CD4-positive, alpha-beta memory T cell (primary cell): ENCODE measurements around the gene RGS7. TPM values are rescaled to one million over a fixed set of nuclear protein-coding genes. Genes with fewer than 3 reads are reported as not detected.

Experiments used
- CTCF ChIA-PET: fragments of 350-600 bp; sonication (Branson Sonifier 250); formaldehyde crosslinking; loops from one replicate; lab custom pipeline; 2021; ENCODE audit warnings: inconsistent platforms; ENCODE audit not compliant: partially characterized antibody; lab: Charles Lee
- POLR2A ChIA-PET: fragments of 350-600 bp; sonication (Branson Sonifier 250); formaldehyde crosslinking; loops from one replicate; lab custom pipeline; 2021; ENCODE audit not compliant: partially characterized antibody; lab: Charles Lee
- DNase-seq, 5 donors: peaks; one replicate each; pipeline versions ENCODE4 v3.0.0 to v3.0.0-alpha.2; 2020 to 2022; ENCODE audit warnings: mixed read lengths in 1 of 5
- H3K27ac ChIP-seq: one replicate; pipeline ENCODE4 v1.7.0; 2013; ENCODE audit warnings: low read depth, low read length
- H3K27me3 ChIP-seq: 2 replicates; pipeline ENCODE4 v1.7.0; 2013; ENCODE audit warnings: mild to moderate bottlenecking, low read length, moderate library complexity; ENCODE audit not compliant: insufficient read depth
- H3K36me3 ChIP-seq: 2 replicates; pipeline ENCODE4 v1.7.0; 2013; ENCODE audit warnings: mild to moderate bottlenecking, low read length, moderate library complexity; ENCODE audit not compliant: insufficient read depth
- H3K4me1 ChIP-seq: 2 replicates; pipeline ENCODE4 v1.7.0; 2013; ENCODE audit warnings: mild to moderate bottlenecking, low read length, moderate library complexity; ENCODE audit not compliant: insufficient read depth
- H3K4me3 ChIP-seq, 2 donors: one replicate each; pipeline ENCODE4 v1.7.0; 2013; ENCODE audit warnings: low read length in 2 of 2, mild to moderate bottlenecking in 1 of 2
- H3K9me3 ChIP-seq, 2 donors: one replicate each; pipeline ENCODE4 v1.7.0; 2013; ENCODE audit warnings: low read length in 2 of 2, control low read depth in 1 of 2; ENCODE audit not compliant: control insufficient read depth in 1 of 2
- H3K27ac Mint-ChIP-seq, 7 donors: one replicate each; pipeline ENCODE4 v1.8.0; 2020 to 2021; ENCODE audit warnings: mixed read lengths in 7 of 7, mild to moderate bottlenecking in 6 of 7, inconsistent platforms in 3 of 7, moderate library complexity in 3 of 7
- H3K27me3 Mint-ChIP-seq, 2 donors: one replicate each; pipeline ENCODE4 v1.8.0; 2020 to 2021; ENCODE audit warnings: mixed read lengths in 2 of 2
- H3K36me3 Mint-ChIP-seq, 2 donors: one replicate each; pipeline ENCODE4 v1.8.0; 2020 to 2021; ENCODE audit warnings: mixed read lengths in 2 of 2, inconsistent platforms in 1 of 2, mild to moderate bottlenecking in 1 of 2
- H3K4me1 Mint-ChIP-seq, 4 donors: one replicate each; pipeline ENCODE4 v1.8.0; 2020 to 2021; ENCODE audit warnings: mixed read lengths in 4 of 4, mild to moderate bottlenecking in 1 of 4
- H3K4me3 Mint-ChIP-seq, 8 donors: one replicate each; pipeline ENCODE4 v1.8.0; 2020 to 2021; ENCODE audit warnings: mixed read lengths in 8 of 8, mild to moderate bottlenecking in 7 of 8, moderate library complexity in 6 of 8, inconsistent platforms in 3 of 8
- H3K9me3 Mint-ChIP-seq, 8 donors: one replicate each; pipeline ENCODE4 v1.8.0; 2020 to 2021; ENCODE audit warnings: mixed read lengths in 8 of 8, mild to moderate bottlenecking in 5 of 8, inconsistent platforms in 3 of 8, moderate library complexity in 1 of 8
- intact Hi-C: fragments of 100-400 bp; cut with micrococcal nuclease; formaldehyde crosslinking; loops from one replicate; pipeline ENCODE4 v1.15.1; 2023
- polyA plus RNA-seq, 2 donors: library from polyadenylated mRNA; unstranded; fragments of 300-500 nt; fragmentation: Illumina TruSeq; gene quantifications; one replicate each; pipeline ENCODE4 v1.2.3, GENCODE V29; 2021
- total RNA-seq, 2 experiments: library from RNA; stranded (reverse); gene quantifications; one replicate each; pipeline ENCODE4 v1.2.3, GENCODE V29; 2021

The RGS7 gene
- total and polyA plus RNA-seq, 4 experiments from 2014 or later, result not detected

DNA sequence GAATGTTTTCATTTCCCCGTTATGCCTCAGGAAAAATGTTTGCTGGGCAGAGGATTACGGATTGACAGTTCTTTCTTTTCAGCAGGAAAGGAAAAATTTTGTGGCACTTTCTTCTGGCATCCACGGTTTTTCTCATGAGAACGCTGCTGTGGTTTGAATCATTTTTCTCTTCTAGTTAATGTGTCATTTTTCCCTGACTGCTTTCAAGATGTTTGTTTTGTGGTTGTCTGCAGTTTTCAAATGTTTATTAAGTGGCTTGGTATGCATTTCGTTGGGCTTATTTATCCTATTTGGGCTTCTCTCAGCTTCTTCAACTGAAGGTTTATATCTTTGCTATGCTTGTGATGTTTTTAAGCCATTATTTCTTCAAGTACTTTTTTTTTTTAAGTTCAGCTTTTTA is 359.0 kb downstream of the RGS7 start:
- no peaks in the 10 kb centered on the region for H3K27me3 Mint-ChIP-seq
- POLR2A ChIA-PET, result no interaction called here

DNA sequence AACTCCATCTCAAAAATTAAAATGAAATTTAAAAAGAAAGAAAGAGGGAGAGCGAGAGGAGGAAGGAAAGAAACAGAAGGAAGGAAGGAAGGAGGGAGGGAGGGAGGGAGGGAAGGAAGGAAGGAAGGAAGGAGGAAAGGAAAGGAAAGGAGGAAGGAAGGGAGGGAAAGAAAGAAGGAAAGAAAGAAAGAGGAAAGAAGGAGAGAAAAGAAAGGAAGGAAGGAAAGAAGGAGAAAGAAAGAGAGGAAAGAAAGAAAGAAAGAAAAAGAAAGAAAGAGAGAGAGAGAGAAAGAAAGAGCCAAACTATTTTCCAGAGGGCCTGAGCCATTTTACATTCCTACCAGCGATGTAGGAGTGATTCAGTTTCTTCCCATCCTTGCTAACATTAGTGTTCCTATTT is 364.0 kb downstream of the RGS7 start:
- H3K4me1 ChIP-seq, result no peaks in the 10 kb centered on the region
- DNase-seq, result no peak
- peaks cover 0 to 8% (median 4%) of the 10 kb centered on the region in 8 donors for H3K9me3 Mint-ChIP-seq
- H3K27me3 Mint-ChIP-seq, result no peaks in the 10 kb centered on the region
- H3K27ac Mint-ChIP-seq, result no peak overlapping the region
- no peak overlapping the region for H3K4me3 ChIP-seq
- no peaks in the 10 kb centered on the region for H3K4me1 Mint-ChIP-seq
- H3K36me3 ChIP-seq, result no peaks in the 10 kb centered on the region
- H3K27ac ChIP-seq, result no peak overlapping the region
- ChIA-PET CTCF (no interaction called here), POLR2A (no interaction called here)
- H3K9me3 ChIP-seq, result no peaks in the 10 kb centered on the region
- no peaks in the 10 kb centered on the region for H3K36me3 Mint-ChIP-seq
- H3K27me3 ChIP-seq, result no peaks in the 10 kb centered on the region
- H3K4me3 Mint-ChIP-seq, result no peak overlapping the region
- intact Hi-C loops, result no loop called here

More for the DNA sequence above, 359.0 kb downstream of the RGS7 start:
- DNase-seq, result no peak
- H3K27ac Mint-ChIP-seq, result no peak overlapping the region
- Histone ChIP-seq H3K27me3 (no peaks in the 10 kb centered on the region), H3K36me3 (no peaks in the 10 kb centered on the region), H3K9me3 (no peaks in the 10 kb centered on the region), H3K4me3 (no peak overlapping the region), H3K27ac (no peak overlapping the region), H3K4me1 (no peaks in the 10 kb centered on the region)
- CTCF ChIA-PET, result no interaction called here
- H3K36me3 Mint-ChIP-seq, result no peaks in the 10 kb centered on the region
- H3K4me1 Mint-ChIP-seq, result no peaks in the 10 kb centered on the region
- H3K9me3 Mint-ChIP-seq, result peaks cover 0 to 12% (median 5%) of the 10 kb centered on the region in 8 donors
- H3K4me3 Mint-ChIP-seq, result no peak overlapping the region
- intact Hi-C loops, result no loop called here

DNA sequence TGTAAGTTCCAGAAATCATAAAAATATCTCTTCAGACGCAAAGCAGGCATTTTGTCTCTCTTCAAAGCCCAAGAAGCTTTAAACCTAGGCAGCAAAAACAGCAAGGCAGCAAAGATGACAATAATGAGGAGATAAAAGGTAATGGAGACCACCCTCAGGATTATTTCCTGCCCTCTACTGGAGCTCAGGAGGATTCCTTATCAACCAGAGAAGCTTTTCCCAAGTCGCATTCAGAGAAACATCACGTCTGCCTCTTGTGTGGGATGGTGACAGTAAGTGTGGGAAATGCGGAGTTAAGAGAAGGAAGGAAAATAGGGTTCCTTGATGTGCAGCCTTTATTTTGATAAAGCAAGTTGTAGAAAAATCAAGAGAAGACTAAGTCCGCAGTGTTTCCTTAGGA is 365.8 kb downstream of the RGS7 start:
- no peak overlapping the region for H3K4me3 Mint-ChIP-seq
- Histone ChIP-seq H3K27ac (no peak overlapping the region), H3K4me1 (no peaks in the 10 kb centered on the region), H3K9me3 (no peaks in the 10 kb centered on the region), H3K4me3 (no peak overlapping the region), H3K36me3 (no peaks in the 10 kb centered on the region), H3K27me3 (no peaks in the 10 kb centered on the region)
- H3K27ac Mint-ChIP-seq, result no peak overlapping the region
- intact Hi-C loops, result no loop called here
- H3K36me3 Mint-ChIP-seq, result no peaks in the 10 kb centered on the region
- H3K4me1 Mint-ChIP-seq, result no peaks in the 10 kb centered on the region
- H3K9me3 Mint-ChIP-seq, result peaks cover 0 to 8% (median 4%) of the 10 kb centered on the region in 8 donors
- DNase-seq, result no peak
- CTCF ChIA-PET, result no interaction called here
- no peaks in the 10 kb centered on the region for H3K27me3 Mint-ChIP-seq
- POLR2A ChIA-PET, result no interaction called here

DNA sequence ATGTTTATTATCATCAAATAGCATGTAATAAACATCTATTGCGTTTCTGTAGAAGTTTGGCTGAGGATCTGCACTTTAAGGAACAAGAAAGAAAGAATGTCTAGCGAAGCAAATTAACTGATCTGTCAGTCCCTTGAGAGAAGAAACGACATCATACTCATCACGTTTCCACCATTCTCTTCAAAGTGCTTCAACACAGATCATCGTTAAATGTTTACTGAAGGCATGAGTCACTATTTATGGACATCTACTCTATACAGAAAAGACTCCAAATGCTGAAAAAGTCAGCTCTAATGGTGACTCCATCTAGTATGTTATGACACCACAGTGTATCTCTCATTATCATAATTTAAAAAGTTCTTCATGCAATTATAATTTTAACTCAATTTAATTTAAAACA is 369.1 kb downstream of the RGS7 start:
- no peak overlapping the region for H3K27ac Mint-ChIP-seq
- no peaks in the 10 kb centered on the region for H3K4me1 ChIP-seq
- no peak for DNase-seq
- H3K36me3 ChIP-seq, result no peaks in the 10 kb centered on the region
- no peaks in the 10 kb centered on the region for H3K27me3 ChIP-seq
- intact Hi-C loops, result no loop called here
- no peak overlapping the region for H3K27ac ChIP-seq
- no peak overlapping the region for H3K4me3 ChIP-seq
- H3K4me1 Mint-ChIP-seq, result no peaks in the 10 kb centered on the region
- no peak overlapping the region for H3K4me3 Mint-ChIP-seq
- CTCF ChIA-PET, result no interaction called here
- H3K36me3 Mint-ChIP-seq, result no peaks in the 10 kb centered on the region
- no peaks in the 10 kb centered on the region for H3K9me3 ChIP-seq
- no peaks in the 10 kb centered on the region for H3K27me3 Mint-ChIP-seq
- POLR2A ChIA-PET, result no interaction called here
- H3K9me3 Mint-ChIP-seq, result peaks cover 0 to 11% (median 5%) of the 10 kb centered on the region in 8 donors

DNA sequence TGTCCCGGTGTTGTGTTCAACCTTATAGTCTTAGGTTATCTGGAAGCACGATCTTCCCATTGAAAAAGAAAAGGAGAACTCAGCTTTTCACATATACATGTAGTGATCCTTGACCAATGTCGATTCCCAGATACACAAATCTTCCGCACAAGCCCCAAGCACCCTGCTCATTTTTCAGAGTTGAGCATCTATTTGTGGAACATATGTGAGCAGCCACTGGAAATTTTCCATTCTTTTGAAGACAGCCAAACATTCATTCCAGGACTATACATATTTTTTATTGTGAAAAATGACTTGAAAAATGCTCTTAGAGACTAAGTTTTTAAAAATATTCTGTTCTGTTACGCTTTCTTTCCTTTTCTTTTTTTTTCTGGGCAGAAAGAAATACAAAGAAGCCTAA is 371.9 kb downstream of the RGS7 start:
- Mint-ChIP-seq H3K27me3 (no peaks in the 10 kb centered on the region), H3K36me3 (no peaks in the 10 kb centered on the region), H3K4me3 (no peak overlapping the region), H3K4me1 (no peaks in the 10 kb centered on the region), H3K27ac (no peak overlapping the region), H3K9me3 (peaks cover 0 to 6% (median 3%) of the 10 kb centered on the region in 8 donors)
- no peak overlapping the region for H3K4me3 ChIP-seq
- no peaks in the 10 kb centered on the region for H3K9me3 ChIP-seq
- no peaks in the 10 kb centered on the region for H3K27me3 ChIP-seq
- H3K4me1 ChIP-seq, result no peaks in the 10 kb centered on the region
- ChIA-PET POLR2A (no interaction called here), CTCF (no interaction called here)
- intact Hi-C loops, result no loop called here
- H3K36me3 ChIP-seq, result no peaks in the 10 kb centered on the region
- no peak for DNase-seq
- H3K27ac ChIP-seq, result no peak overlapping the region

DNA sequence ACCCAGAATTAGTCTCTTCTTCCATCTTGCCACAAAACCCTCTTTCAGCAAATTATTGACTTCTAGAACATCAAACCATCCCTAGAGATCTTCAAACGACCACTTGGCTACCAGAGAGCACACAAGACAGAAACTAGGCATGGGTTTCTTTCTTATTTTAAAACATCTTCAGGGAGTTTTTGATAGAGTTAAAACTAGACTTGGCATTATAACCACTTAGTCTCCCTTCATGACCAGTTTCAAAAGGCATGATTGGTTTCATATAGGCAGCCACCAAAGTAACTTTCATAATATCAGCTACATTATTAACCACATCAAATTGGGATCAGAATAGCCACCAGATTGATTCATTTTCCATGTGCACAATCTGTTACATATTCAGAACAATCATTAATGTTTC is 376.7 kb downstream of the RGS7 start:
- ChIA-PET CTCF (no interaction called here), POLR2A (no interaction called here)
- intact Hi-C loops, result no loop called here
- Mint-ChIP-seq H3K36me3 (no peaks in the 10 kb centered on the region), H3K27me3 (no peaks in the 10 kb centered on the region), H3K4me1 (no peaks in the 10 kb centered on the region), H3K27ac (no peak overlapping the region), H3K9me3 (peaks cover 0 to 4% (median 1%) of the 10 kb centered on the region in 8 donors), H3K4me3 (no peak overlapping the region)
- no peak overlapping the region for H3K4me3 ChIP-seq
- H3K9me3 ChIP-seq, result no peaks in the 10 kb centered on the region
- H3K27me3 ChIP-seq, result no peaks in the 10 kb centered on the region
- no peaks in the 10 kb centered on the region for H3K36me3 ChIP-seq
- no peak for DNase-seq
- no peaks in the 10 kb centered on the region for H3K4me1 ChIP-seq
- H3K27ac ChIP-seq, result no peak overlapping the region

DNA sequence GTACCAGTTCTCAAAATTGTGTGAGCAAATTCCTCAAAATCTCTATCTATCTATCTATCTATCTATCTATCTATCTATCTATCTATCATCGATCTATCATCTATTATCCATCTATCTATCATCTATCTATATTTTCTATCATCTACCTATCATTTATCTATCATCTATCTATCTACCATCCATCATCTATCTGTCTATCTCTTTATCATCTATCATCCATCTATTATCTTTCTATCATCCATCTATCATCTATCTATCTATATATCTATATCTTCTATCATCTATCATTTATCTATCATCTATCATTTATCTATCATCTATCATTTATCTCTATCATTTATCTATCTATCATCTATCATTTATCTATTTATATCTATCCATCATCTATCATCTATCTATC is 380.3 kb downstream of the RGS7 start:
- H3K4me3 ChIP-seq, result no peak overlapping the region
- H3K4me1 Mint-ChIP-seq, result no peaks in the 10 kb centered on the region
- no peaks in the 10 kb centered on the region for H3K4me1 ChIP-seq
- POLR2A ChIA-PET, result no interaction called here
- H3K27me3 Mint-ChIP-seq, result no peaks in the 10 kb centered on the region
- no peaks in the 10 kb centered on the region for H3K27me3 ChIP-seq
- H3K27ac Mint-ChIP-seq, result no peak overlapping the region
- no peaks in the 10 kb centered on the region for H3K36me3 Mint-ChIP-seq
- no peak for DNase-seq
- intact Hi-C loops, result no loop called here
- peaks cover 0 to 5% (median 1%) of the 10 kb centered on the region in 8 donors for H3K9me3 Mint-ChIP-seq
- no peaks in the 10 kb centered on the region for H3K36me3 ChIP-seq
- peak overlapping the region in 1 of 8 donors; percentile 42 for H3K4me3 Mint-ChIP-seq
- H3K9me3 ChIP-seq, result no peaks in the 10 kb centered on the region
- CTCF ChIA-PET, result no interaction called here
- no peak overlapping the region for H3K27ac ChIP-seq

DNA sequence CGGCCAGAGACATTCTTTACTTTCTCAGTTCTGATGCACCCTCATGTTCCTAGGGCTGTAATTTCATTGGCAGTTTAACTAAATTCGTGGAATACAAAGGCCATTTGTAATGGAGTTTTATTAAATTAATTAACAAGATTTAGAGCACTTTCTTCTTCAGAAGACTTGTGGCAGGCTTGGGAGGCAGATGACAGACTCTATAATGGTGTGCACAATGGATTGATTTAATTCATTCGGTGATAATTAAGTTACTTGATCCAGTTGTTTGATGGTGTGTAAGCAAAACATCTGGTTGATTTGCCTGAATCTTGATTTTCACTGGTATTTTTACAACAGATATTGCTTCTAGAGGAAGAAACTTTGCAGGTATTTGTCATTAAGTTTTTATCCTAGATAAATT is 383.1 kb downstream of the RGS7 start:
- H3K27me3 Mint-ChIP-seq, result no peaks in the 10 kb centered on the region
- Histone ChIP-seq H3K27me3 (no peaks in the 10 kb centered on the region), H3K27ac (no peak overlapping the region), H3K36me3 (no peaks in the 10 kb centered on the region), H3K4me3 (no peak overlapping the region), H3K4me1 (no peaks in the 10 kb centered on the region), H3K9me3 (no peaks in the 10 kb centered on the region)
- intact Hi-C loops, result no loop called here
- H3K9me3 Mint-ChIP-seq, result peaks cover 0 to 9% (median 4%) of the 10 kb centered on the region in 8 donors
- ChIA-PET POLR2A (no interaction called here), CTCF (no interaction called here)
- DNase-seq, result no peak
- H3K4me1 Mint-ChIP-seq, result no peaks in the 10 kb centered on the region
- H3K4me3 Mint-ChIP-seq, result no peak overlapping the region
- no peaks in the 10 kb centered on the region for H3K36me3 Mint-ChIP-seq
- H3K27ac Mint-ChIP-seq, result no peak overlapping the region
